AG04449 (cell line): Measurements from ENCODE around the gene CCND2.

Source experiments
- CTCF ChIA-PET: fragments of 350-600 bp; formaldehyde crosslinking; extraction: SDS; loops from one replicate; lab custom pipeline; 2021; ENCODE audit warnings: antibody characterized with exemption; lab: Yijun Ruan, JAX
- POLR2A ChIA-PET: fragments of 400-600, 350-600 bp; formaldehyde crosslinking; extraction: SDS; loops from one replicate; lab custom pipeline; 2020; ENCODE audit warnings: antibody characterized with exemption, inconsistent platforms; lab: Yijun Ruan, JAX
- DNase-seq: peaks from one replicate; pipeline ENCODE4 v3.0.0-alpha.2; 2010; ENCODE audit warnings: low read depth, low spot score
- H3K4me3 ChIP-seq: 2 replicates; pipeline ENCODE4 v1.5.1; 2011; ENCODE audit warnings: low read depth, mild to moderate bottlenecking, control low read depth, low read length
- TF ChIP-seq, protein P1 (sequence below): IDR thresholded peaks from one replicate; pipeline ENCODE4 v1.5.1; 2011; ENCODE audit warnings: mild to moderate bottlenecking, moderate library complexity, low read length, control low read depth, inconsistent platforms; ENCODE audit not compliant: insufficient read depth; ENCODE audit errors: missing control alignments

CCND2 gene

DNA sequence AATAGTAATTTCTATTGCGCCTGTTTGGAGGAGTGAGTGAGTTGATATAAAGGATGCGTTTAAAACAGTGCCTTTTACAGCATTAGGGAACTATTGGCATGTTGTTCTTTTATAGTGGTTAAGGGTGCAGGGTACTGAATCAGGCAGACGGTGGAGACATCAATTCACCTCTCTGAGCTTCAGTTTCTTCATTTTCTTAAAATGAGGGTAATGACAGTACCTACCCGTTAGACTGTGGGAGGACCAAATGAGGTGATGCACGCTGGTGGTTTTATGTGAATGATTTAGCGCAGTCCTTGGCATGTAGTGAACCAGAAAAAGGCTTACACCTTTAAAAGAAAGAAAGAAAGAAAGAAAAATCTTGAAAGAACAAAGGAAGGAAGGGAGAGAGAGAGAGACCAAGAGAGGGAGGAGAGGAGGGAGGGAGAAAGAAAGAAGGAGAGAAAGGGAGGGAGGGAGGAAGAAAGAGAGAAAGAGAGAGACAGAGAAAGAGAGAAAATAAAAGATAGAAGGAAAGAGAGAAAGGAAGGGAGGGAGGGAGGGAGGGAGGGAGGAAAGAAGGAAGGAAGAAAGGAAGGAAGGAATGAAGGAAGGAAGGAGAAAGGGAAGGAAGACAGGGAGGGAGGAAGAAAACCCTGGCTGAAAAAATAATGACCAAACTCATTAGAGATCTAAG lies 22.2 kb upstream of the CCND2 start:
- POLR2A ChIA-PET = no interaction called here
- H3K4me3 ChIP-seq = no peak overlapping the region
- CTCF ChIA-PET = no interaction called here
- no peak for DNase-seq
- TF ChIP-seq, protein P1, sequence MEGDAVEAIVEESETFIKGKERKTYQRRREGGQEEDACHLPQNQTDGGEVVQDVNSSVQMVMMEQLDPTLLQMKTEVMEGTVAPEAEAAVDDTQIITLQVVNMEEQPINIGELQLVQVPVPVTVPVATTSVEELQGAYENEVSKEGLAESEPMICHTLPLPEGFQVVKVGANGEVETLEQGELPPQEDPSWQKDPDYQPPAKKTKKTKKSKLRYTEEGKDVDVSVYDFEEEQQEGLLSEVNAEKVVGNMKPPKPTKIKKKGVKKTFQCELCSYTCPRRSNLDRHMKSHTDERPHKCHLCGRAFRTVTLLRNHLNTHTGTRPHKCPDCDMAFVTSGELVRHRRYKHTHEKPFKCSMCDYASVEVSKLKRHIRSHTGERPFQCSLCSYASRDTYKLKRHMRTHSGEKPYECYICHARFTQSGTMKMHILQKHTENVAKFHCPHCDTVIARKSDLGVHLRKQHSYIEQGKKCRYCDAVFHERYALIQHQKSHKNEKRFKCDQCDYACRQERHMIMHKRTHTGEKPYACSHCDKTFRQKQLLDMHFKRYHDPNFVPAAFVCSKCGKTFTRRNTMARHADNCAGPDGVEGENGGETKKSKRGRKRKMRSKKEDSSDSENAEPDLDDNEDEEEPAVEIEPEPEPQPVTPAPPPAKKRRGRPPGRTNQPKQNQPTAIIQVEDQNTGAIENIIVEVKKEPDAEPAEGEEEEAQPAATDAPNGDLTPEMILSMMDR = no peak

DNA sequence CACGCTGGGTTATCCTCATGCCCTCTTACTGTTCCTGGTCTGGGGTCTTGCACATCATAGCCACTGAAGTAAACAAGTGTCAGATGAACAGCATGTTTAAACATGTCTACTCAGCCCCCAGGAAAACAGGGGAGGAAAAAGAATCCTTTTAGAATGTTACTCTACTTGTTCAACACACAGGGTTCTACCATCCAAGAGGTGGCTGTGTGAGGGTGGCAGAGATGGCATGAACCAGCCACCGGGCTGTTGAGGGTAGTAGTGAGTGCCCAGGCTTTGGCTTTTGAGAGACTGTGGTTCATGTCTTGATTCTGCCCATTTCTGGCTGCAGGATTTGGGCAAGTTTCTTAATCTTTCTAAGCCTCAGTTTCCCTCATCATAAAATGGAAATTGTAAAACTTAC lies 21.6 kb upstream of the CCND2 start:
- ChIA-PET POLR2A (no interaction called here), CTCF (no interaction called here)
- TF ChIP-seq, protein P1 = no peak

DNA sequence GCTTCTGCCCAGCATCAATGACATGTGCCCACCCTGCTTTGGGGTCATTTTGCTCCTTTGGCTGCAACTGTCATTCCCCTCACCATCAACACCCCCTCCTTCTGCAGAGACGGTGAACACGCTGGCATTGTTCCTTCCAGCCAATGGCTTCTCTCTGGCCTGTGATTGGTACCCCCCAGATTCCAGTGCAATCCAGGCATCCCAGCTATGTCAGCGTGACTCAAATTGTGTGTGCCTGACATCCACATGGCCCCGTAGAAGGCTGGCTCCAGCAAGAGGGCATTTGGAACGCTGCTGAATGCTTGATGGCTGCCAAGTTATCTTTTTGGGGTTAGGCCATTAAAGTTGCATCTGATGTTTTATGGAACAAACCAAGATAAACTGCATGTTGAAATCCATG lies 21.0 kb upstream of the CCND2 start:
- H3K4me3 ChIP-seq = no peak overlapping the region
- ChIA-PET POLR2A (no interaction called here), CTCF (no interaction called here)
- TF ChIP-seq, protein P1 = no peak
- DNase-seq = no peak

More for the DNA sequence above, 21.6 kb upstream of the CCND2 start:
- DNase-seq = no peak
- H3K4me3 ChIP-seq = no peak overlapping the region

DNA sequence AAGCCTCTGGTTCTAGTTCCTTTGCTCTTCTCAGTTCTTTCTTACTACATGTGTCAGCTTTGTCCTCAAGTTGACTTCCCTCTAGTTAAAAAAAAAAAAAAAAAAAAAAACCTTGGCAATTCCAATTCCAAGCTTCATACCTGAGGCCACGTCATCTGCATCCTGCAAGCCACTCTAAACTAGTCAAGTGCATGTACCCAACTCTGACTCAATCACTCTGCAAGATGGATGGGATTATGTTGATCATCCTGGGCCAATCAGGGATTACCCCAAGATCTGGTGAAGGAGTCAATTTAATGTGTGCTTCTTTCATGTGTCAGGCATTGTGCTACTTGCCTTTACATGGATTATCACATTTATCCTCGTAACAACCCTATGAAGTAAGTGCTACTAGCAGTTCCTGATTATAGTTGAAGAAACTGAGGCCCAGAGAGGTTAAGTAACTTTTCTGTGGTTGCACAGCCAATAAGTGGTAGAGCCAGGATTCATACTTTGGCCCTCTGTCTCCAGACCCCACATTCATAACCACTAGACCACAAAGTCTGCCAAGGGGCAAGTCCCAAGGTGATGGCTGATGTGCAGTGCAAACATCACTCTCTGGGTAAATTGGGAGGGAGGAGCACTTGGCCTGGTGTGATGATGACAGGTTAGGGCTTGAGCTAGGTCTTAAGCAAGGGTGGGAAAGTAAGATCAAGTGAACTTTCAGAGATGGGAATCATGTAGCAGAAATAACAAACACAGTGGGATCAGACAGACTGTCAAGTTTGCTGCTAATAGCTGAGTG lies 17.3 kb upstream of the CCND2 start:
- POLR2A ChIA-PET = no interaction called here
- no peak overlapping the region for H3K4me3 ChIP-seq
- TF ChIP-seq, protein P1 = no peak
- no peak for DNase-seq
- CTCF ChIA-PET = interaction anchor here (1.2 kb wide), 1 partner anchor 8 kb away, joined by 4 read pairs; no protein-coding TSS in a partner anchor

DNA sequence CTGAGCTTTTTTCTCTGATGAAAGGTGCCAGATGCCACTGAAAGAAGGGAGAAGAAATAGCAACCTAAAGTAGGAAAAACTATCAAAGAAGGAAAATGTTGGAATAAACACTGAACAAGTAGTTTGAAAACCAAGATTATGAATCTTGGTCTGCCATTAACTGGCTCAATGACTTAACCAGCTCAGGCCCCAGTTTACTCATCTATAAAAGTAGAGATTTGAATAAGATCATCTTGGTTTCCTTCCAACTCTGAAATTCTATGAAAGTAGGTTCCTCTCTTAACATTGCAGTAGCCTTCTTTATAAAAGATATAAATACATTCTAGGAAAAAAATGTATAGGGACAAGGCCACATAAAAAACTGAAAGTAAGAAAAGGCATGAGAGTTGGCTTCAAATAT lies 16.1 kb upstream of the CCND2 start:
- TF ChIP-seq, protein P1 = no peak
- CTCF ChIA-PET = interaction anchor here (1.3 kb wide), 1 partner anchor 19 kb away, joined by 10 read pairs; no protein-coding TSS in a partner anchor
- no peak for DNase-seq
- POLR2A ChIA-PET = no interaction called here
- H3K4me3 ChIP-seq = no peak overlapping the region

DNA sequence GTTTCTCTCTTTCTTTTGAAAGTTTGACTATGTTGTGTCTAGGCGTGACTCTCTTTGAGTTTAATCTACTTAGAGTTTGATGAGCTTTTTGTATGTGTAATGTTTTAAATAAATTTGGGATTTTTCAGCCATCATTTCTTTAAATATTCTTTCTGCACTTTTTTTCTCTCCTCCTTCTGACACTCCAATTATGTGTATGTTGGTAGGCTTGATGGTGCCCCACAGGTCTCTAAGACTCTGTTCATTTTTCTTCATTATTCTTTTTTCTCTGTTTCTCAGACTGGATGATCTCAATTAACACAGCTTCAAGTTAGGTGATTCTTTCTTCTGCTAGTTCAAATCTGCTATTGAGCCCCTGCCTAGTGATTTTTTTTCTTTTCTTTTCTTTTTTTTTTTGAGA lies 14.5 kb upstream of the CCND2 start:
- CTCF ChIA-PET = no interaction called here
- no peak overlapping the region for H3K4me3 ChIP-seq
- POLR2A ChIA-PET = no interaction called here
- TF ChIP-seq, protein P1 = no peak
- DNase-seq = no peak
